Measurements from ENCODE around the gene EMD. TPM values are rescaled to one million over a fixed set of nuclear protein-coding genes. Genes with fewer than 3 reads are reported as not detected.
A peak's percentile ranks its signal among the peaks of the same experiment; 100 is the strongest.

The EMD gene
- total RNA-seq, 3 donors from 2014 or later (not counting 1 experiment from before 2014, with no cell fraction given): 141 to 175 (median 152) TPM

DNA sequence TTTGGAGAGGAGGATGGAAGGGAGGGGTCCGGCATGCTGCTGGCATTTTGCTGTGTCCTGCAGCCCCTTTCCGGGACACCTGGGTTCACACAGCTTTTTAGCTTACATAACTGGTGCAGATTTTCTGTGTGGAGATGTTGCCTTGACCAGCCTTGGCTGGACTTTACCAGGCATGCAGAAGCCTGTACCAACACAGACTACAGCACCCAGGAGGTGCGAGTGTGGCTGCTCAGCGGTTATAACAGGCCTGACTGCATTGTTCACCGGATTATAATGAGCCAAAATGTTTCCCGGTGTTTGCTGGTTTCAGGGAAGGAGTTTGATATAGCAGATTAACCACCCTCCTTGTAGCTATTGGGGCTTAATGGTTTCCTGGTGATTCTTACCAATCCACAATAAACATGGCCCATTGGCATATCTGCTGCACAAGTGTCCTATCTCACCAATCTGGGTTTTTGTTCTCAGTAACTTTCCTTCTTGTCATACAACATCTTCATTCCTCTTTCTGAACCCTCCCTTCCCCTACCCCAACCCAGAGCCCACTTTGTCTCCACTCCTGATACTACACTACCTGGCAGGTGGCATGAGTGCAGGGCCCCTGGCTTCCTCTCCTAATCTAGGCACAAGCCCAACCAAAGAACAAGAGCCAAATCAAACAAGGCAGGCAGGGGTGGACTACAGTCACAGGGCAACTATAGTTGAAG lies 23.0 kb downstream of the EMD start:
- ATAC-seq (no peak), DNase-seq (peak in 1 of 2 donors; percentile 5)
- TF ChIP-seq, protein P1, sequence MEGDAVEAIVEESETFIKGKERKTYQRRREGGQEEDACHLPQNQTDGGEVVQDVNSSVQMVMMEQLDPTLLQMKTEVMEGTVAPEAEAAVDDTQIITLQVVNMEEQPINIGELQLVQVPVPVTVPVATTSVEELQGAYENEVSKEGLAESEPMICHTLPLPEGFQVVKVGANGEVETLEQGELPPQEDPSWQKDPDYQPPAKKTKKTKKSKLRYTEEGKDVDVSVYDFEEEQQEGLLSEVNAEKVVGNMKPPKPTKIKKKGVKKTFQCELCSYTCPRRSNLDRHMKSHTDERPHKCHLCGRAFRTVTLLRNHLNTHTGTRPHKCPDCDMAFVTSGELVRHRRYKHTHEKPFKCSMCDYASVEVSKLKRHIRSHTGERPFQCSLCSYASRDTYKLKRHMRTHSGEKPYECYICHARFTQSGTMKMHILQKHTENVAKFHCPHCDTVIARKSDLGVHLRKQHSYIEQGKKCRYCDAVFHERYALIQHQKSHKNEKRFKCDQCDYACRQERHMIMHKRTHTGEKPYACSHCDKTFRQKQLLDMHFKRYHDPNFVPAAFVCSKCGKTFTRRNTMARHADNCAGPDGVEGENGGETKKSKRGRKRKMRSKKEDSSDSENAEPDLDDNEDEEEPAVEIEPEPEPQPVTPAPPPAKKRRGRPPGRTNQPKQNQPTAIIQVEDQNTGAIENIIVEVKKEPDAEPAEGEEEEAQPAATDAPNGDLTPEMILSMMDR (IDR thresholded peaks at IDR 0.05): no peak
- WGBS (ENCODE audit: insufficient coverage): 70% methylated on average over 2 of the region's 6 CpGs
- H3K9me3 ChIP-seq (ENCODE audit: control insufficient read depth, insufficient read depth, low read length): no peaks in the 10 kb centered on the region
- peak overlapping the region in 1 of 2 donors; percentile 26 for H3K27ac Mint-ChIP-seq
- H3K4me3 Mint-ChIP-seq: no peak overlapping the region
- intact Hi-C loops (cut with micrococcal nuclease): no loop called here
- peaks cover 25% of the 10 kb centered on the region for H3K36me3 ChIP-seq (ENCODE audit: control insufficient read depth, insufficient read depth, low read length)
- H3K27me3 ChIP-seq (ENCODE audit: control insufficient read depth, insufficient read depth, low read length): no peaks in the 10 kb centered on the region
- no peak overlapping the region for H3K4me3 ChIP-seq (ENCODE audit: low read length)
- H3K36me3 Mint-ChIP-seq: no peaks in the 10 kb centered on the region
- H3K9me3 Mint-ChIP-seq: no peaks in the 10 kb centered on the region
- peaks cover 14 to 19% of the 10 kb centered on the region in 2 donors for H3K4me1 Mint-ChIP-seq
- H3K27me3 Mint-ChIP-seq (ENCODE audit: low read depth in 2 of 2): peaks cover 0 to 8% of the 10 kb centered on the region in 2 donors
- peaks cover 20% of the 10 kb centered on the region for H3K4me1 ChIP-seq (ENCODE audit: control insufficient read depth, insufficient read depth, low read length)
- H3K27ac ChIP-seq (ENCODE audit: low read length): no peak overlapping the region

DNA sequence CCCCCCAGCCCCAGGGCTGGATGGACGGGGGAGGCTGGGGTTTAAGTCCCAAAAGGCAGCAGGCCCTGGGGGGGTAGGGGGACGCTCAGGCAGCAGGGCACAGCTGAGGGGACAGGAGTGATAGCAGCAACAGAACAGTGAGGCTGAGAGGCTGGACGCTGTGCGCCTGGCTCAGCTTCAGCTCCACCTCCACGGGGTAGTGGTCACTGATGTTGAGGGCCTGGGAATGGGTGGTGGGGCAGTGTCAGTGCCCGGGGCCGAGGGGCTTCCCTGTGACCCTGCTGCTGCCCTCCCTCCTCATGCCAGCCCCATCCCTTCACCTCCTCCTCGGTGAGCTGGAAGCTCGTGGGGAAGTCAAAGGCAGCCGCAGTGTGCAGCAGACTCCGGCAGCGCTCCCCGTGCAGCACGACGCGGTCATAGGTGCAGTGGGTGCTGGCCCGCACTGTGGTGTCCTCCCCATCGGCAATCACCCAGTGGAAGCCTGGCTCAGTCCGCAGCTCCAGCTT lies 23.6 kb downstream of the EMD start:
- no peak overlapping the region for H3K4me3 Mint-ChIP-seq
- H3K9me3 Mint-ChIP-seq: no peaks in the 10 kb centered on the region
- H3K36me3 Mint-ChIP-seq: no peaks in the 10 kb centered on the region
- ATAC-seq: no peak
- DNase-seq: peak in 1 of 2 donors; percentile 2
- peaks cover 14 to 19% of the 10 kb centered on the region in 2 donors for H3K4me1 Mint-ChIP-seq
- H3K9me3 ChIP-seq (ENCODE audit: control insufficient read depth, insufficient read depth, low read length): no peaks in the 10 kb centered on the region
- H3K36me3 ChIP-seq (ENCODE audit: control insufficient read depth, insufficient read depth, low read length): peaks cover 25% of the 10 kb centered on the region
- intact Hi-C loops (cut with micrococcal nuclease): no loop called here
- TF ChIP-seq, protein P1 (IDR thresholded peaks at IDR 0.05): no peak
- H3K27me3 ChIP-seq (ENCODE audit: control insufficient read depth, insufficient read depth, low read length): no peaks in the 10 kb centered on the region
- H3K27me3 Mint-ChIP-seq (ENCODE audit: low read depth in 2 of 2): peaks cover 0 to 8% of the 10 kb centered on the region in 2 donors
- no peak overlapping the region for H3K27ac ChIP-seq (ENCODE audit: low read length)
- H3K4me3 ChIP-seq (ENCODE audit: low read length): no peak overlapping the region
- WGBS (ENCODE audit: insufficient coverage): 94% methylated on average over 17 of the region's 19 CpGs
- no peak overlapping the region for H3K27ac Mint-ChIP-seq
- peaks cover 15% of the 10 kb centered on the region for H3K4me1 ChIP-seq (ENCODE audit: control insufficient read depth, insufficient read depth, low read length)

DNA sequence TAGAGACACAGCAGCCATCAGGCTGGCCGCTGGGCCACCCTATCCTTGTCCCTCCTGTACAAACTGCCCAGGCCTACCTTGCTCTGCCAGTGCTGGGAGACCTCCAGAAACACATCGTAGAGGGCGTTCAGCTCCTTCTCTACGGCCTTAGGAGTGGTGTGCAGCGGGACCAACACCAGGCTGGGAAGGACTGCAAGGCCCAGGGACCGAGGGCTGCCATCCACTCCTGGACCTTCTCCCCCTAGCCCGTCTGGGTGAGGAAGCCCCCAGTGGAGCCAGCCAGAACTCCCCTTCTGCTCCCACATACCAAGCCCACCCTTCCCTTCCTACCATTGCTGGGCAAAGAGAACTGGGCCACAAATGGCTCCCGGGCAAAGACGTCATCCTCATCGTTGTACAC lies 24.1 kb downstream of the EMD start:
- H3K27me3 ChIP-seq (ENCODE audit: control insufficient read depth, insufficient read depth, low read length): no peaks in the 10 kb centered on the region
- H3K27ac ChIP-seq (ENCODE audit: low read length): no peak overlapping the region
- H3K4me1 Mint-ChIP-seq: peaks cover 9 to 16% of the 10 kb centered on the region in 2 donors
- H3K4me3 Mint-ChIP-seq: no peak overlapping the region
- peaks cover 14% of the 10 kb centered on the region for H3K4me1 ChIP-seq (ENCODE audit: control insufficient read depth, insufficient read depth, low read length)
- H3K27ac Mint-ChIP-seq: no peak overlapping the region
- DNase-seq: no peak
- 97% methylated on average over 8 of the region's 10 CpGs for WGBS (ENCODE audit: insufficient coverage)
- TF ChIP-seq, protein P1 (IDR thresholded peaks at IDR 0.05): no peak
- no peaks in the 10 kb centered on the region for H3K9me3 Mint-ChIP-seq
- ATAC-seq: no peak
- H3K27me3 Mint-ChIP-seq (ENCODE audit: low read depth in 2 of 2): peaks cover 0 to 5% of the 10 kb centered on the region in 2 donors
- H3K36me3 Mint-ChIP-seq: no peaks in the 10 kb centered on the region
- H3K9me3 ChIP-seq (ENCODE audit: control insufficient read depth, insufficient read depth, low read length): no peaks in the 10 kb centered on the region
- no peak overlapping the region for H3K4me3 ChIP-seq (ENCODE audit: low read length)
- peaks cover 25% of the 10 kb centered on the region for H3K36me3 ChIP-seq (ENCODE audit: control insufficient read depth, insufficient read depth, low read length)
- intact Hi-C loops (cut with micrococcal nuclease): no loop called here

All from natural killer cell (primary cell).